Endothelial cell of umbilical vein (primary cell): ENCODE results near the gene EML1. TPM values are rescaled to one million over a fixed set of nuclear protein-coding genes. Genes with fewer than 3 reads are reported as not detected.

Experiments used
- BruUV-seq: library from RNA; stranded (reverse); fragments of 400-500 nt; replicated peaks from 2 replicates; lab custom pipeline; 2021; lab: Mats Ljungman, UMichigan
- CTCF ChIA-PET: fragments of 300-600, 350-600 bp; sonication (Branson Sonifier 250); formaldehyde crosslinking; loops from one replicate; lab custom pipeline; 2021; ENCODE audit warnings: antibody characterized with exemption, inconsistent platforms; lab: Charles Lee
- POLR2A ChIA-PET: fragments of 300-600, 350-600 bp; sonication (Branson Sonifier 250); formaldehyde crosslinking; loops from one replicate; lab custom pipeline; 2021; ENCODE audit warnings: antibody characterized with exemption, inconsistent platforms; lab: Charles Lee
- DNase-seq: peaks from one replicate; pipeline ENCODE4 v3.0.0-alpha.2; 2011; ENCODE audit warnings: low read depth, low spot score
- FAIRE-seq: peaks from 2 replicates; lab custom pipeline; 2011; peaks lifted over from hg19 to GRCh38; lab: Jason Lieb, UNC
- H2AFZ ChIP-seq: 2 replicates; pipeline ENCODE4 v1.6.0; 2012; ENCODE audit warnings: low read depth, low read length, control low read depth, inconsistent platforms
- H3K27ac ChIP-seq: 2 replicates; pipeline ENCODE4 v1.5.1; 2011; ENCODE audit warnings: low read depth, mild to moderate bottlenecking, control low read depth, low read length, moderate library complexity; ENCODE audit not compliant: insufficient read depth
- H3K27me3 ChIP-seq, 2 experiments: 2 replicates each; pipeline versions ENCODE4 v1.6.0 to v1.6.1; 2011; ENCODE audit warnings: low read length in 2 of 2, mixed read lengths in 1 of 2; ENCODE audit not compliant: control insufficient read depth in 2 of 2, insufficient read depth in 2 of 2
- H3K36me3 ChIP-seq, 2 experiments: 2 replicates in 1 of 2; 3 replicates in 1 of 2; pipeline ENCODE4 v1.5.1; 2011; ENCODE audit warnings: low read length in 2 of 2, mild to moderate bottlenecking in 1 of 2, moderate library complexity in 1 of 2; ENCODE audit not compliant: control insufficient read depth in 2 of 2, insufficient read depth in 2 of 2; ENCODE audit errors: extremely low read depth in 1 of 2
- H3K4me1 ChIP-seq: 3 replicates; pipeline ENCODE4 v1.5.1; 2011; ENCODE audit warnings: mild to moderate bottlenecking, low read length; ENCODE audit not compliant: control insufficient read depth, insufficient read depth; ENCODE audit errors: extremely low read depth
- H3K4me2 ChIP-seq: 2 replicates; pipeline ENCODE4 v1.6.1; 2011; ENCODE audit warnings: low read length, control low read depth, mixed read lengths; ENCODE audit not compliant: insufficient read depth
- H3K4me3 ChIP-seq, 3 experiments: fragments of 200-600 bp in 1 of 3; sonication (generic), shearing (Covaris generic) in 1 of 3; replicated peaks in 1 of 3; 2 replicates each; pipeline ENCODE4 v1.5.1; 2011 to 2016; ENCODE audit warnings: control low read depth in 3 of 3, low read length in 3 of 3, mild to moderate bottlenecking in 2 of 3, inconsistent platforms in 1 of 3, low read depth in 1 of 3, moderate library complexity in 1 of 3; ENCODE audit not compliant: insufficient read depth in 1 of 3
- H3K79me2 ChIP-seq: 2 replicates; pipeline ENCODE4 v1.6.0; 2012; ENCODE audit warnings: low read length, inconsistent platforms; ENCODE audit not compliant: control insufficient read depth, insufficient read depth
- H3K9ac ChIP-seq: replicated peaks from 2 replicates; pipeline ENCODE3; 2011; ENCODE audit warnings: low read length, control low read depth; ENCODE audit not compliant: insufficient read depth; ENCODE audit errors: extremely low read depth
- H3K9me1 ChIP-seq: replicated peaks from 3 replicates; pipeline ENCODE4 v1.6.0; 2011; ENCODE audit warnings: mild to moderate bottlenecking, low read length; ENCODE audit not compliant: control insufficient read depth, insufficient read depth; ENCODE audit errors: extremely low read depth
- H3K9me3 ChIP-seq: replicated peaks from 2 replicates; pipeline ENCODE4 v1.5.1; 2012; ENCODE audit warnings: low read length, inconsistent platforms; ENCODE audit not compliant: control insufficient read depth, insufficient read depth
- H4K20me1 ChIP-seq: replicated peaks from 2 replicates; pipeline ENCODE3; 2011; ENCODE audit warnings: mild to moderate bottlenecking, low read length; ENCODE audit not compliant: control insufficient read depth, insufficient read depth; ENCODE audit errors: extremely low read depth
- EZH2 ChIP-seq: IDR thresholded peaks from 2 replicates; pipeline ENCODE4 v1.6.1; 2012; ENCODE audit warnings: borderline replicate concordance, low read depth, mild to moderate bottlenecking, moderate library complexity, low read length, inconsistent platforms; ENCODE audit not compliant: severe bottlenecking
- FOS ChIP-seq: IDR thresholded peaks from 2 replicates; pipeline ENCODE4 v1.6.1; 2011; ENCODE audit warnings: mild to moderate bottlenecking, low read length, moderate library complexity, borderline replicate concordance; ENCODE audit not compliant: insufficient read depth
- GATA2 ChIP-seq: IDR thresholded peaks from 2 replicates; pipeline ENCODE4 v1.7.0; 2011; ENCODE audit warnings: low read depth, mild to moderate bottlenecking, moderate library complexity, mixed read lengths, low read length; ENCODE audit not compliant: insufficient read length, insufficient read depth
- JUN ChIP-seq: IDR thresholded peaks from 2 replicates; pipeline ENCODE4 v1.6.1; 2011; ENCODE audit warnings: borderline replicate concordance, low read depth; ENCODE audit not compliant: insufficient read length, insufficient read depth
- MYC ChIP-seq: IDR thresholded peaks from one replicate; pipeline ENCODE4 v1.6.1; 2011; ENCODE audit warnings: mild to moderate bottlenecking, low read depth, low read length
- POLR2A ChIP-seq: IDR thresholded peaks from 2 replicates; pipeline ENCODE4 v1.6.1; 2012; ENCODE audit warnings: low read depth, mild to moderate bottlenecking, control low read depth, low read length
- POLR2AphosphoS5 ChIP-seq: IDR thresholded peaks from 2 replicates; pipeline ENCODE4 v1.6.1; 2012; ENCODE audit warnings: low read depth, mild to moderate bottlenecking, control low read depth, low read length, moderate library complexity; ENCODE audit not compliant: insufficient read depth
- dilution Hi-C: fragments of 300-500 bp; cut with MboI; formaldehyde crosslinking; loops from one replicate; pipeline ENCODE4 v1.15.0; 2019; ENCODE audit warnings: low sequenced_read_pairs; ENCODE audit not compliant: extremely low pct_ligation_motif_present
- intact Hi-C: fragments of 100-400 bp; cut with micrococcal nuclease; formaldehyde crosslinking; loops from one replicate; pipeline ENCODE4 v1.10.0; 2022
- polyA plus RNA-seq, 4 experiments: library from polyadenylated mRNA; depleted of rRNA in 3 of 4; stranded (reverse) in 3 of 4; unstranded in 1 of 4; fragments of >200 nt; gene quantifications; 2 replicates each; pipeline versions ENCODE4 v1.2.1 to v1.2.3, GENCODE V29; 2011 to 2012; ENCODE audit warnings: missing spikeins in 1 of 4
- total RNA-seq: library from RNA; stranded (reverse); gene quantifications from 2 replicates; pipeline ENCODE4 v1.2.3, GENCODE V29; 2021
- TF ChIP-seq, protein P1 (sequence below): IDR thresholded peaks from 2 replicates; pipeline ENCODE4 v1.6.1; 2011; ENCODE audit not compliant: insufficient read depth, insufficient read length
- TF ChIP-seq, protein P2 (sequence below), 2 donors: IDR thresholded peaks; 1 replicate in 1 of 2; 2 replicates in 1 of 2; pipeline ENCODE4 v1.5.1; 2011; ENCODE audit warnings: low read length in 2 of 2, mild to moderate bottlenecking in 2 of 2, moderate library complexity in 2 of 2, control low read depth in 1 of 2, inconsistent platforms in 1 of 2, low read depth in 1 of 2; ENCODE audit not compliant: insufficient read depth in 1 of 2; ENCODE audit errors: extremely low read depth in 1 of 2

EML1 gene
- total and polyA plus RNA-seq, 2 donors (not counting 3 experiments of a cell fraction or from before 2014, with no cell fraction given), result 22.9 to 33.0 TPM

DNA sequence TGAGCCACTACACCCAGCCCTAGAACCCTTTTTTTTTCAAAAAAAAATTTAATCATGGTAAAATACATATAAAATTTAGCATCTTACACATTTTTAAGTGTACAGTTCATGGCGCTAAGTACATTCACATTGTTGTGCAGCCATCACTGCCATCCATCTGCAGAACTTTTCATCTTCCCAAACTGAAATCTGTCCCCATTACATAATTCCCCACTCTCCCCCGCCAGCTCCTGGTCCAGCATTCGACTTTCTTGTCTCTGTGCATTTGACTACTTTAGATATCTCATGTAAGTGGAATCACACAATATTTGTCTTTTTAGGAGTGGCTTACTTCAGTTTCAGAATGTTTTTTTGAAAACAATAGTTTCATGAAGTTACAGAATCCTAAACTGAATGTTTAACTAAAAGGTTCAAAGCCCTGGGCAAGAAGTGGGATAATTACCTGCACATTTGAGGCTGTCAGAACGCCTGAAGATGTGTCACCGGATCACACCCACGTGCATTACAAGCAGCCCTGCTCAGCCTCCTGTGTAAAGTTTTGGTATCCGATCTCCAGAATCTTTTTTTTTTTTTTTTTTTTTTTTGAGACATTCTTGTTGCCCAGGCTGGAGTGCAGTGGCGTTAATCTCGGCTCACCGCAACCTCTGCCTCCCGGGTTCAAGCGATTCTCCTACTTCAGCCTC lies 12.7 kb downstream of the EML1 start:
- POLR2A ChIA-PET, result no interaction called here
- peaks cover 2% of the 10 kb centered on the region for H4K20me1 ChIP-seq
- CTCF ChIA-PET, result interaction anchor here (0.6 to 0.7 kb wide), 2 partner anchors 8 to 14 kb away, joined by 3 read pairs; no protein-coding TSS in a partner anchor

More for the DNA sequence above, 12.7 kb downstream of the EML1 start:
- H3K27me3 ChIP-seq, result no peaks in the 10 kb centered on the region
- intact Hi-C loops, result no loop called here
- DNase-seq (no peak), FAIRE-seq (no peak)
- no peaks in the 10 kb centered on the region for H3K4me1 ChIP-seq
- no peaks in the 10 kb centered on the region for H3K36me3 ChIP-seq
- H3K4me3 ChIP-seq, result no peak overlapping the region
- H3K9ac ChIP-seq, result no peak overlapping the region
- TF ChIP-seq, protein P1, sequence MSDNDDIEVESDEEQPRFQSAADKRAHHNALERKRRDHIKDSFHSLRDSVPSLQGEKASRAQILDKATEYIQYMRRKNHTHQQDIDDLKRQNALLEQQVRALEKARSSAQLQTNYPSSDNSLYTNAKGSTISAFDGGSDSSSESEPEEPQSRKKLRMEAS, result no peak
- TF ChIP-seq POLR2A (no peak), FOS (no peak), MYC (no peak), EZH2 (no peak), JUN (no peak), GATA2 (no peak), POLR2AphosphoS5 (no peak)
- TF ChIP-seq, protein P2, sequence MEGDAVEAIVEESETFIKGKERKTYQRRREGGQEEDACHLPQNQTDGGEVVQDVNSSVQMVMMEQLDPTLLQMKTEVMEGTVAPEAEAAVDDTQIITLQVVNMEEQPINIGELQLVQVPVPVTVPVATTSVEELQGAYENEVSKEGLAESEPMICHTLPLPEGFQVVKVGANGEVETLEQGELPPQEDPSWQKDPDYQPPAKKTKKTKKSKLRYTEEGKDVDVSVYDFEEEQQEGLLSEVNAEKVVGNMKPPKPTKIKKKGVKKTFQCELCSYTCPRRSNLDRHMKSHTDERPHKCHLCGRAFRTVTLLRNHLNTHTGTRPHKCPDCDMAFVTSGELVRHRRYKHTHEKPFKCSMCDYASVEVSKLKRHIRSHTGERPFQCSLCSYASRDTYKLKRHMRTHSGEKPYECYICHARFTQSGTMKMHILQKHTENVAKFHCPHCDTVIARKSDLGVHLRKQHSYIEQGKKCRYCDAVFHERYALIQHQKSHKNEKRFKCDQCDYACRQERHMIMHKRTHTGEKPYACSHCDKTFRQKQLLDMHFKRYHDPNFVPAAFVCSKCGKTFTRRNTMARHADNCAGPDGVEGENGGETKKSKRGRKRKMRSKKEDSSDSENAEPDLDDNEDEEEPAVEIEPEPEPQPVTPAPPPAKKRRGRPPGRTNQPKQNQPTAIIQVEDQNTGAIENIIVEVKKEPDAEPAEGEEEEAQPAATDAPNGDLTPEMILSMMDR (IDR thresholded peaks at IDR 0.05; ENCODE audit: extremely low read depth in 1 of 2, insufficient read depth in 1 of 2, low read depth in 1 of 2, low read length in 2 of 2), result no peak
- no peak overlapping the region for H2AFZ ChIP-seq
- H3K4me2 ChIP-seq, result no peak overlapping the region
- BruUV-seq, result no TSS peak
- no peaks in the 10 kb centered on the region for H3K9me3 ChIP-seq
- no peaks in the 10 kb centered on the region for H3K9me1 ChIP-seq
- dilution Hi-C loops, result no loop called here
- peaks cover 3% of the 10 kb centered on the region for H3K79me2 ChIP-seq
- H3K27ac ChIP-seq, result no peak overlapping the region
